ENCODE data around the gene KRT10.

- no peak for TF ChIP-seq EZH2 (IDR thresholded peaks at IDR 0.05; ENCODE audit: insufficient read depth, low read length)
- no peak for TF ChIP-seq CTCF (IDR thresholded peaks at IDR 0.05; ENCODE audit: insufficient read depth, low read depth, low read length)
These were observed 9.8 kb downstream of the KRT10 start for GRCh38 chr17:40812639-40813038.
